Esophagus squamous epithelium (tissue), 5 donors: Measurements from ENCODE around the gene TMEM168. TPM values are rescaled to one million over a fixed set of nuclear protein-coding genes. Genes with fewer than 3 reads are reported as not detected.

Experiments used
- DNase-seq: peaks from one replicate; lab custom pipeline; 2025; lab: John Stamatoyannopoulos, UW
- H3K27ac ChIP-seq, 4 donors: fragments of 200-600 bp; sonication (generic); one replicate each; pipeline ENCODE4 v1.5.1; 2016 to 2019; ENCODE audit warnings: mild to moderate bottlenecking in 1 of 4
- H3K27me3 ChIP-seq, 4 donors: fragments of 200-600 bp; sonication (generic); 1 replicate in 3 of 4; 2 replicates in 1 of 4; pipeline versions ENCODE4 v1.5.1 to v1.6.0; 2017 to 2021; ENCODE audit warnings: antibody characterized with exemption in 1 of 4
- H3K36me3 ChIP-seq, 3 donors: fragments of 200-600 bp; sonication (generic); one replicate each; pipeline ENCODE4 v1.5.1; 2016 to 2019
- H3K4me1 ChIP-seq, 3 donors: fragments of 200-600 bp; sonication (generic); one replicate each; pipeline ENCODE4 v1.5.1; 2017 to 2019
- H3K4me3 ChIP-seq, 4 donors: fragments of 200-600 bp; sonication (generic); 1 replicate in 3 of 4; 2 replicates in 1 of 4; pipeline ENCODE4 v1.5.1; 2016 to 2019; ENCODE audit warnings: mild to moderate bottlenecking in 2 of 4, moderate library complexity in 1 of 4
- H3K9me3 ChIP-seq, 3 donors: fragments of 200-600 bp; sonication (generic); one replicate each; pipeline ENCODE4 v1.5.1; 2016 to 2019
- CTCF ChIP-seq, 6 experiments: fragments of 450-650 bp in 4 of 6; fragments of 200-600 bp in 2 of 6; sonication (generic) in 2 of 6; IDR thresholded peaks; one replicate each; pipeline ENCODE4 v1.5.1; 2016 to 2019; ENCODE audit warnings: antibody characterized with exemption in 6 of 6, mild to moderate bottlenecking in 4 of 6, moderate library complexity in 4 of 6
- POLR2A ChIP-seq, 4 donors: fragments of 450-650 bp; IDR thresholded peaks; one replicate each; pipeline ENCODE4 v1.6.1; 2017; ENCODE audit warnings: antibody characterized with exemption in 4 of 4, mild to moderate bottlenecking in 4 of 4, moderate library complexity in 3 of 4
- WGBS, 2 donors: methylation state at CpG; one replicate each; pipeline ENCODE4 v1.1.5; 2018; 5-methylcytosine and 5-hydroxymethylcytosine counted together
- intact Hi-C: fragments of 100-400 bp; cut with DNase I; formaldehyde crosslinking; loops from one replicate; pipeline ENCODE4 v1.15.0; 2022
- total RNA-seq, 4 donors: library from RNA; depleted of rRNA; stranded (reverse); fragments of >200 nt; gene quantifications; one replicate each; pipeline ENCODE4 v1.1.0, GENCODE V29; 2016
- donor health status: DM: yes; HTN: yes; CAD: no.

TMEM168 gene
- total RNA-seq, 4 donors from 2014 or later = 16.5 to 32.6 (median 21.6) TPM

- Histone ChIP-seq H3K4me1 (no peaks in the 10 kb centered on the region), H3K36me3 (peaks cover 0 to 6% (median 0%) of the 10 kb centered on the region in 3 donors), H3K27ac (no peak overlapping the region), H3K4me3 (no peak overlapping the region), H3K9me3 (no peaks in the 10 kb centered on the region), H3K27me3 (no peaks in the 10 kb centered on the region)
- WGBS, 2 donors = 70 to 89% methylated on average over 2 of the region's 2 CpGs
- intact Hi-C loops = no loop called here
- DNase-seq = no peak
- TF ChIP-seq CTCF (IDR thresholded peaks at IDR 0.05) (no peak), POLR2A (IDR thresholded peaks at IDR 0.05) (no peak)
Observed at GRCh38 chr7:112757337-112757736, 32.9 kb downstream of the TMEM168 start.

- H3K27ac ChIP-seq = no peak overlapping the region
- H3K4me3 ChIP-seq = no peak overlapping the region
- H3K36me3 ChIP-seq = no peaks in the 10 kb centered on the region
- intact Hi-C loops = no loop called here
- DNase-seq = no peak
- TF ChIP-seq POLR2A (IDR thresholded peaks at IDR 0.05) (no peak), CTCF (IDR thresholded peaks at IDR 0.05) (no peak)
- no peaks in the 10 kb centered on the region for H3K27me3 ChIP-seq
- H3K9me3 ChIP-seq = no peaks in the 10 kb centered on the region
- H3K4me1 ChIP-seq = no peaks in the 10 kb centered on the region
Observed at GRCh38 chr7:112753298-112753697, 36.9 kb downstream of the TMEM168 start.

- H3K27me3 ChIP-seq = no peaks in the 10 kb centered on the region
- no peak overlapping the region for H3K27ac ChIP-seq
- DNase-seq = no peak
- intact Hi-C loops = no loop called here
- H3K36me3 ChIP-seq = no peaks in the 10 kb centered on the region
- no peak for TF ChIP-seq POLR2A (IDR thresholded peaks at IDR 0.05)
- no peak for TF ChIP-seq CTCF (IDR thresholded peaks at IDR 0.05)
- no peak overlapping the region for H3K4me3 ChIP-seq
- H3K9me3 ChIP-seq = no peaks in the 10 kb centered on the region
- no peaks in the 10 kb centered on the region for H3K4me1 ChIP-seq
- WGBS, 2 donors = 84 to 91% methylated on average over 3 of the region's 3 CpGs
Observed at GRCh38 chr7:112752576-112752975, 37.6 kb downstream of the TMEM168 start.

GRCh38 chr7:112749775-112750174 lies 40.4 kb downstream of the TMEM168 start:
- H3K36me3 ChIP-seq = no peaks in the 10 kb centered on the region
- intact Hi-C loops = no loop called here
- WGBS, 2 donors = 69 to 82% methylated on average over 2 of the region's 2 CpGs
- no peak overlapping the region for H3K4me3 ChIP-seq
- no peak overlapping the region for H3K27ac ChIP-seq
- no peaks in the 10 kb centered on the region for H3K4me1 ChIP-seq
- DNase-seq = no peak
- H3K9me3 ChIP-seq = no peaks in the 10 kb centered on the region
- TF ChIP-seq POLR2A (IDR thresholded peaks at IDR 0.05) (no peak), CTCF (IDR thresholded peaks at IDR 0.05) (no peak)
- no peaks in the 10 kb centered on the region for H3K27me3 ChIP-seq

GRCh38 chr7:112748381-112748780 lies 41.8 kb downstream of the TMEM168 start:
- TF ChIP-seq CTCF (IDR thresholded peaks at IDR 0.05) (no peak), POLR2A (IDR thresholded peaks at IDR 0.05) (no peak)
- H3K27me3 ChIP-seq = no peaks in the 10 kb centered on the region
- H3K27ac ChIP-seq = no peak overlapping the region
- DNase-seq = no peak
- H3K36me3 ChIP-seq = no peaks in the 10 kb centered on the region
- no peak overlapping the region for H3K4me3 ChIP-seq
- no peaks in the 10 kb centered on the region for H3K4me1 ChIP-seq
- no peaks in the 10 kb centered on the region for H3K9me3 ChIP-seq
- intact Hi-C loops = no loop called here
